GM21447 (cell line): ENCODE data around the gene GOLGA8A.
A peak's percentile ranks its signal among the peaks of the same experiment; 100 is the strongest.
"Not testable (repeated sequence)": the region's sequence is repeated elsewhere in the genome, so short reads cannot be mapped to it uniquely, and the experiment has no call there.

Experiments
- ATAC-seq: cut with Tn5 transposase; IDR thresholded peaks from one replicate; pipeline ENCODE4 v1.9.1; 2021; ENCODE audit not compliant: unreplicated experiment

GOLGA8A gene

DNA sequence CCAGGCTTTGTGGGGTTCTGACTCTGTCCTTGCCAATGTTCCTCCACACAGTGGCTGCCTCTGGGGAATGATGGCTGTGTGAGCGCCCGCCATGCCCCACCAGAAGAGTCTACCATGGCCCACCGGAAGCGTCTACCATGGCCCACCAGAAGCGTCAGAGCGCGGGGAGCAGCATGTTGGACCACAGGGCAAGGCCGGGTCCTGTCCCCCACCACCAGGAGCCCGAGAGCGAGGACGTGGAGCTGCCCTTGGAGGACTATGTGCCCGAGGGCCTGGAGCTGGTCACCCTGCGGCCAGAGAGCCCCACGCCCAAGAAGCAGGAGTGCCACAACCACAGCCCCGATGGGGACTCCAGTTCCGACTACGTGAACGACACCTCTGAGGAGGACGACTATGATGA, 28.1 kb downstream of the GOLGA8A start:
- ATAC-seq, result not testable (repeated sequence)

DNA sequence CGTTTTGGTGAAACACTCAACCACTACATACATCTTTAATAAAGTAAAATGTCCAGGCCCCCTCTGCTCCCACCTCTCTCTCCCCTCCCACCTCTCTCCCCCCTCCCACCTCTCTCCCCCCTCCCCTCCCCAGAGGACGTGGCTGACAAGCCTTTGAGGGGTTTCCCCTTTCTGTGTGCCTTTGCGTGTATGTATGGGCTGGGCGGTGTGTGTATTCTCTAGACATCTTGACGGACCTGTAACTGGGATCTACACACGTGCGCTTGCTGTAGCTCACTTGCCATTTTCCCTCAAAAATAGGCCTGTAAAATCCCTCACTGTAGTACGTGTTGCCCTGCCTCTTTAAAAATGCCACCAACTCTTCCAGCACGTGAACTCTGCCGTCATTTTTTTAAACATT, 28.6 kb downstream of the GOLGA8A start:
- not testable (repeated sequence) for ATAC-seq

DNA sequence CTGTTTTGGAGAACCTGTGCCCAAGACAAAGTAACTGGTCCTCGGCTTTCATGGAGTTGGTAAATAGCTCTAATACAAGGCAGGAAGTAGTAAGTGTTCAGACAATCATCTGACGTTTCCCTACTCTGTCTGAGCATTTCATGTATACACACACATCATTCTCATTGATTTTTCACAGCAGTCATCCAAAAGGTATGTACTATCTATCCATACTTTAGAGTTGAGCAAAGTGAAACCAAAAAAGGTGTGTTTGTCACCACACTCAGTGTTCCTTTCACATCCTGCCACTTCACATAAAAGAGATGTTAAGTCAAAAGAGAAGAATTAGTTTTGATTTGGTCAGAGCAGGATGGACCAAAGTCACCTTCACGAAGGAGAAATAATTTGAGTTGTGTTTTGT, 33.7 kb downstream of the GOLGA8A start:
- not testable (repeated sequence) for ATAC-seq

- peak; percentile 55 for ATAC-seq
These were observed 34.4 kb downstream of the GOLGA8A start for GRCh38 chr15:34403160-34403598.

GRCh38 chr15:34397637-34398259, 39.9 kb downstream of the GOLGA8A start:
- not testable (repeated sequence) for ATAC-seq

DNA sequence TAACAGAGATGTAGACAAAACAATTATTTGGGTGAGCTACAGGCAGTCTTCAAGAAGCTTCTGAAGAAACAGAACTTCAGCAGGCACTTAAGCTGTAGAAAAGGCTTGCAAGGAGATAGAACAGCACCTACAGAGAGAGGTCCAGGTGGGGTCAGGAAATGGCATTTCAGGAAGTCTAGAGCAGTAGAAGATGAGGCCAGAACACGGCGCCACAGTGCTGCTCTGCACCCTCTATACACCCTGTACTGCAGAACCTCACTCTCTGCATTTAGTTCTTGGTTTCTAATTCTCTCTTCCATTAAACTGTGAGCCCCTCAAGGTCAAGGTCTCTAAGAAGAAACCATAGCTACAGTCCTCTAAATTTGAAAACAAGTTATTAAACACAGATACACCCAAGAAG, 44.6 kb downstream of the GOLGA8A start:
- ATAC-seq, result not testable (repeated sequence)

GRCh38 chr15:34389594-34390086, 48.0 kb downstream of the GOLGA8A start:
- not testable (repeated sequence) for ATAC-seq
